Loucy (cell line): ENCODE measurements around the gene TMEM140.

Source experiments
- H2AFZ ChIP-seq: fragments of 200-600 bp; sonication (generic); 2 replicates; pipeline ENCODE4 v1.6.0; 2016; ENCODE audit warnings: antibody characterized with exemption, mild to moderate bottlenecking, low read length, moderate library complexity
- H3F3A ChIP-seq: fragments of 200-600 bp; 2 replicates; pipeline ENCODE4 v1.6.0; 2016; ENCODE audit warnings: antibody characterized with exemption, low read depth, mild to moderate bottlenecking
- H3K27me3 ChIP-seq: fragments of 200-600 bp; sonication (generic); 2 replicates; pipeline ENCODE4 v1.6.1; 2014; ENCODE audit warnings: low read length, mild to moderate bottlenecking; ENCODE audit not compliant: insufficient read depth, poor library complexity, severe bottlenecking
- H3K36me3 ChIP-seq: fragments of 200-600 bp; sonication (generic); 2 replicates; pipeline ENCODE4 v1.6.1; 2016; ENCODE audit warnings: low read length; ENCODE audit not compliant: insufficient read depth
- H3K4me1 ChIP-seq: fragments of 200-600 bp; sonication (generic); 2 replicates; pipeline ENCODE4 v1.5.1; 2014; ENCODE audit warnings: low read length, mild to moderate bottlenecking; ENCODE audit not compliant: insufficient read depth, poor library complexity, severe bottlenecking
- H3K4me2 ChIP-seq: fragments of 200-600 bp; sonication (generic); 2 replicates; pipeline ENCODE4 v1.6.0; 2014; ENCODE audit warnings: antibody characterized with exemption, low read length, low read depth, mild to moderate bottlenecking; ENCODE audit not compliant: poor library complexity, severe bottlenecking
- H3K4me3 ChIP-seq: fragments of 200-600 bp; sonication (generic); 2 replicates; pipeline ENCODE4 v1.5.1; 2014; ENCODE audit warnings: low read length, mild to moderate bottlenecking, mixed read lengths; ENCODE audit not compliant: poor library complexity, severe bottlenecking
- H3K79me2 ChIP-seq: fragments of 200-600 bp; sonication (generic); 2 replicates; pipeline ENCODE4 v1.6.1; 2014; ENCODE audit warnings: low read length; ENCODE audit not compliant: insufficient read depth
- H3K9ac ChIP-seq: fragments of 200-600 bp; sonication (generic); 2 replicates; pipeline ENCODE4 v1.6.0; 2014; ENCODE audit warnings: mild to moderate bottlenecking, low read depth, low read length, moderate library complexity; ENCODE audit not compliant: poor library complexity, severe bottlenecking
- H3K9me2 ChIP-seq: fragments of 200-600 bp; sonication (generic); replicated peaks from 2 replicates; pipeline ENCODE4 v1.6.1; 2016; ENCODE audit warnings: low read depth, low read length, mixed read lengths
- H3K9me3 ChIP-seq: fragments of 200-600 bp; sonication (generic); 2 replicates; pipeline ENCODE4 v1.6.1; 2014; ENCODE audit warnings: mild to moderate bottlenecking, antibody characterized with exemption, low read length, low read depth; ENCODE audit not compliant: insufficient read depth
- H4K20me1 ChIP-seq: fragments of 200-600 bp; sonication (generic); 2 replicates; pipeline ENCODE4 v1.6.0; 2014; ENCODE audit warnings: antibody characterized with exemption, low read length, mild to moderate bottlenecking; ENCODE audit not compliant: insufficient read depth, poor library complexity, severe bottlenecking
- EZH2phosphoT487 ChIP-seq: fragments of 200-600 bp; IDR thresholded peaks from 2 replicates; pipeline ENCODE4 v1.6.1; 2018; ENCODE audit warnings: antibody characterized with exemption, mild to moderate bottlenecking, moderate library complexity, borderline replicate concordance
- TF ChIP-seq, protein P1 (sequence below): fragments of 200-600 bp; sonication (generic); conservative IDR thresholded peaks from 2 replicates; pipeline ENCODE4 v1.5.1; 2014; ENCODE audit warnings: mild to moderate bottlenecking, antibody characterized with exemption, low read length

TMEM140 gene

DNA sequence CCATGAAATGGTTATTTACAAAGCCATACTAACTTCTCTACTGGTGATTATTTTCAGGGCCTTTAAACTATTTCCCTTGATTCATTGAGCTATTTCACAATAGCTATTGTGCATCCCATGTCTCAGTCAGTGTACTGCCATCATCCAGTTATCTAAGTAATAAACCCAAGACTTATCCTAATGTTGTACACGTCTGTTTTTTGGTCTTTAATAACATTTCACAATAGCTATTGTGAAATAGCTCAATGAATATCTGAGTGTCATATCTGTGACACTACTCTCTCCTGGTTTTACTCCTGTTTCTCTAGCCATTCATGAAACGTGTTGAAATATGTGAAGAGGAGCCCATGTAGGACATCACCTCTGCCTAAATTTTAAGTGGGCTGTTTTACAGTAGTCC lies 36.5 kb upstream of the TMEM140 start:
- H3K9me2 ChIP-seq, result no peaks in the 10 kb centered on the region
- TF ChIP-seq EZH2phosphoT487, result no peak
- TF ChIP-seq, protein P1, sequence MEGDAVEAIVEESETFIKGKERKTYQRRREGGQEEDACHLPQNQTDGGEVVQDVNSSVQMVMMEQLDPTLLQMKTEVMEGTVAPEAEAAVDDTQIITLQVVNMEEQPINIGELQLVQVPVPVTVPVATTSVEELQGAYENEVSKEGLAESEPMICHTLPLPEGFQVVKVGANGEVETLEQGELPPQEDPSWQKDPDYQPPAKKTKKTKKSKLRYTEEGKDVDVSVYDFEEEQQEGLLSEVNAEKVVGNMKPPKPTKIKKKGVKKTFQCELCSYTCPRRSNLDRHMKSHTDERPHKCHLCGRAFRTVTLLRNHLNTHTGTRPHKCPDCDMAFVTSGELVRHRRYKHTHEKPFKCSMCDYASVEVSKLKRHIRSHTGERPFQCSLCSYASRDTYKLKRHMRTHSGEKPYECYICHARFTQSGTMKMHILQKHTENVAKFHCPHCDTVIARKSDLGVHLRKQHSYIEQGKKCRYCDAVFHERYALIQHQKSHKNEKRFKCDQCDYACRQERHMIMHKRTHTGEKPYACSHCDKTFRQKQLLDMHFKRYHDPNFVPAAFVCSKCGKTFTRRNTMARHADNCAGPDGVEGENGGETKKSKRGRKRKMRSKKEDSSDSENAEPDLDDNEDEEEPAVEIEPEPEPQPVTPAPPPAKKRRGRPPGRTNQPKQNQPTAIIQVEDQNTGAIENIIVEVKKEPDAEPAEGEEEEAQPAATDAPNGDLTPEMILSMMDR, result no peak
- H3K4me3 ChIP-seq, result no peak overlapping the region
- no peaks in the 10 kb centered on the region for H3K79me2 ChIP-seq
- H3F3A ChIP-seq, result no peaks in the 10 kb centered on the region
- no peak overlapping the region for H3K4me2 ChIP-seq
- H3K4me1 ChIP-seq, result no peaks in the 10 kb centered on the region
- H4K20me1 ChIP-seq, result no peaks in the 10 kb centered on the region
- H2AFZ ChIP-seq, result no peak overlapping the region
- no peak overlapping the region for H3K9ac ChIP-seq
- H3K9me3 ChIP-seq, result no peaks in the 10 kb centered on the region
- H3K27me3 ChIP-seq, result no peaks in the 10 kb centered on the region
- H3K36me3 ChIP-seq, result no peaks in the 10 kb centered on the region

DNA sequence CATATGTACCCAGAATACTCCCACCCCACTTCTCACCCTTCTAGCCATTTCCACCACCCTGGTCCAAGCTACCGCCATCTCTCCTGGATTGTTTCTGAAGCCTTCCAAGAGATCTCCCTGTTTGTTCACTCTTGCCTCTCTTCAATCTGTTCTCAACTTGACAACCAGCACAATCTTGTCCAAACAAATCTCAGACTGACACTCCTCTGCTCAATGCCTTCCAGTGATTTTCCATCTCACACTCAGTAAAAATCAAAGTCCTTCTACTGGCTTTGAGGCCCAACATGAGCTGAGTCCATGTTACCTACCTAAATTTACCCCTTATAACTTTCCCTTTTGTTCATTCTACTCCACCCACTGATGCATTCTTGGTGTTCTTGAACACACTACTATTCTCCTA lies 33.2 kb upstream of the TMEM140 start:
- Histone ChIP-seq H3K4me1 (no peaks in the 10 kb centered on the region), H3K9me3 (no peaks in the 10 kb centered on the region)
- TF ChIP-seq EZH2phosphoT487, result no peak
- TF ChIP-seq, protein P1, result no peak

DNA sequence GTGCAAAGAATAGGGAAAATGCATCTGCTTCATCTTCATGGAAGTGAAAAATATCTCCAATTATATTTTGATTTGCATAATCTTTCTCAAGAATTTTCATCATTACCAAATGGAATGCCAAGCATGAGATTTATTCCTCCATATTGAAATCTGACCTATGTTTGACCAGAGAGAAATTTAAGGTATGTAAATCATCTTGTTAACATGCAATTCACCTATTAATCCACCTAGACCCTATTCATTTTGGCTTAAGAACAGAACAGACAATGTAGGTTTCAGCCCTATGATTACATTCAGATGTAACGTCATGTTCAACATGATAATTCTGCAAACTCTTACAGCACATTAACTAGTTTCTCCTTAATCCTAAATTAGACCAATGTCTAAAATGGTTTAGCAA lies 30.8 kb upstream of the TMEM140 start:
- Histone ChIP-seq H3K9me3 (no peaks in the 10 kb centered on the region), H3F3A (no peaks in the 10 kb centered on the region), H3K27me3 (no peaks in the 10 kb centered on the region), H3K36me3 (no peaks in the 10 kb centered on the region), H3K4me2 (no peak overlapping the region), H3K79me2 (no peaks in the 10 kb centered on the region), H3K4me1 (no peaks in the 10 kb centered on the region), H3K9me2 (no peaks in the 10 kb centered on the region), H3K9ac (no peak overlapping the region), H4K20me1 (no peaks in the 10 kb centered on the region), H2AFZ (no peak overlapping the region), H3K4me3 (no peak overlapping the region)
- TF ChIP-seq, protein P1, result no peak
- no peak for TF ChIP-seq EZH2phosphoT487

More for the DNA sequence above, 33.2 kb upstream of the TMEM140 start:
- H3K36me3 ChIP-seq, result no peaks in the 10 kb centered on the region
- H3K4me2 ChIP-seq, result no peak overlapping the region
- H2AFZ ChIP-seq, result no peak overlapping the region
- H3K9ac ChIP-seq, result no peak overlapping the region
- no peaks in the 10 kb centered on the region for H3K27me3 ChIP-seq
- H3K79me2 ChIP-seq, result no peaks in the 10 kb centered on the region
- no peaks in the 10 kb centered on the region for H3F3A ChIP-seq
- H4K20me1 ChIP-seq, result no peaks in the 10 kb centered on the region
- no peaks in the 10 kb centered on the region for H3K9me2 ChIP-seq
- no peak overlapping the region for H3K4me3 ChIP-seq
